NOMO-1 treated with DMSO at 0.1 percent for 48 hours (cell line): ENCODE data around the gene LTV1.
"Not testable (repeated sequence)": the region's sequence is repeated elsewhere in the genome, so short reads cannot be mapped to it uniquely, and the experiment has no call there.

ENCODE experiments used
- DNase-seq: peaks from one replicate; lab custom pipeline; 2025; ENCODE audit not compliant: unreplicated experiment; lab: John Stamatoyannopoulos, UW

The LTV1 gene

GRCh38 chr6:143842902-143843676, at the start of gene LTV1:
Gene LTV1, plus strand, starts transcription at chr6:143843338. Its CDS starts 140 bp downstream, at chr6:143843478.
- peak; percentile 93 for DNase-seq

GRCh38 chr6:143796551-143796950, 46.6 kb upstream of the LTV1 start:
- DNase-seq = not testable (repeated sequence)

- not testable (repeated sequence) for DNase-seq
Observed at GRCh38 chr6:143798487-143798886, 44.7 kb upstream of the LTV1 start.

- DNase-seq = no peak
Observed at GRCh38 chr6:143802833-143803565, 40.1 kb upstream of the LTV1 start.

- no peak for DNase-seq
Observed at GRCh38 chr6:143803769-143804568, 39.2 kb upstream of the LTV1 start.

- no peak for DNase-seq
Observed at GRCh38 chr6:143804835-143805239, 38.3 kb upstream of the LTV1 start.

GRCh38 chr6:143806282-143807102, 36.6 kb upstream of the LTV1 start:
- peak; percentile 25 for DNase-seq

- DNase-seq = peak; percentile 35
Observed at GRCh38 chr6:143807103-143807772, 35.9 kb upstream of the LTV1 start.

- DNase-seq = no peak
Observed at GRCh38 chr6:143810745-143811144, 32.4 kb upstream of the LTV1 start.

GRCh38 chr6:143811501-143812157, 31.5 kb upstream of the LTV1 start:
- DNase-seq = no peak

GRCh38 chr6:143817621-143818020, 25.5 kb upstream of the LTV1 start:
- no peak for DNase-seq

- DNase-seq = no peak
Observed at GRCh38 chr6:143821359-143821758, 21.8 kb upstream of the LTV1 start.

GRCh38 chr6:143822584-143823024, 20.5 kb upstream of the LTV1 start:
- no peak for DNase-seq

GRCh38 chr6:143823548-143823947, 19.6 kb upstream of the LTV1 start:
- DNase-seq = no peak

GRCh38 chr6:143828572-143828971, 14.6 kb upstream of the LTV1 start:
- no peak for DNase-seq

GRCh38 chr6:143836150-143836549, 7.0 kb upstream of the LTV1 start:
- no peak for DNase-seq

GRCh38 chr6:143838395-143838794, 4.7 kb upstream of the LTV1 start:
- DNase-seq = peak; percentile 94

GRCh38 chr6:143839196-143839595, 3.9 kb upstream of the LTV1 start:
- DNase-seq = no peak

GRCh38 chr6:143840595-143841265, 2.4 kb upstream of the LTV1 start:
- no peak for DNase-seq
